Esophagus muscularis mucosa (tissue), 4 donors: Measurements from ENCODE around the gene PPP1R3F. TPM values are rescaled to one million over a fixed set of nuclear protein-coding genes. Genes with fewer than 3 reads are reported as not detected.
A peak's percentile ranks its signal among the peaks of the same experiment; 100 is the strongest.
"Not testable (repeated sequence)": the region's sequence is repeated elsewhere in the genome, so short reads cannot be mapped to it uniquely, and the experiment has no call there.

Experiments
- DNase-seq: peaks from one replicate; pipeline ENCODE4 v3.0.0-alpha.2; 2017; ENCODE audit errors: extremely low spot score
- H3K27ac ChIP-seq, 4 donors: fragments of 200-600 bp; sonication (generic); replicated peaks in 1 of 4; 1 replicate in 3 of 4; 2 replicates in 1 of 4; pipeline ENCODE4 v1.5.1; 2016 to 2019; ENCODE audit warnings: mild to moderate bottlenecking in 1 of 4
- H3K27me3 ChIP-seq, 4 donors: fragments of 200-600 bp; sonication (generic); one replicate each; pipeline versions ENCODE4 v1.5.1 to v1.6.0; 2016 to 2019
- H3K36me3 ChIP-seq, 4 donors: fragments of 200-600 bp; sonication (generic); one replicate each; pipeline ENCODE4 v1.5.1; 2016 to 2019
- H3K4me1 ChIP-seq, 4 donors: fragments of 200-600 bp; sonication (generic); one replicate each; pipeline ENCODE4 v1.5.1; 2016 to 2019
- H3K4me3 ChIP-seq, 4 donors: fragments of 200-600 bp; sonication (generic); 1 replicate in 2 of 4; 2 replicates in 2 of 4; pipeline ENCODE4 v1.5.1; 2016 to 2019; ENCODE audit warnings: mild to moderate bottlenecking in 4 of 4, moderate library complexity in 1 of 4
- H3K9me3 ChIP-seq, 4 donors: fragments of 200-600 bp; sonication (generic); 1 replicate in 3 of 4; 2 replicates in 1 of 4; pipeline ENCODE4 v1.5.1; 2016 to 2019
- EP300 ChIP-seq: sonication (generic); formaldehyde crosslinking; IDR thresholded peaks from one replicate; pipeline ENCODE4 v1.6.1; 2017; ENCODE audit warnings: antibody characterized with exemption
- POLR2A ChIP-seq: fragments of 450-650 bp; IDR thresholded peaks from one replicate; pipeline ENCODE4 v1.6.1; 2017; ENCODE audit warnings: antibody characterized with exemption, moderate library complexity, mild to moderate bottlenecking, low read depth
- POLR2AphosphoS5 ChIP-seq, 2 donors: sonication (generic); formaldehyde crosslinking; IDR thresholded peaks; one replicate each; pipeline ENCODE4 v1.6.1; 2017; ENCODE audit warnings: antibody characterized with exemption in 2 of 2
- WGBS: methylation state at CpG from one replicate; pipeline ENCODE4 v1.1.5; 2018; 5-methylcytosine and 5-hydroxymethylcytosine counted together
- intact Hi-C: fragments of 100-400 bp; cut with DNase I; formaldehyde crosslinking; loops from one replicate; pipeline ENCODE4 v1.15.1; 2023
- total RNA-seq, 4 donors: library from RNA; depleted of rRNA; stranded (reverse); fragments of >200 nt; gene quantifications; one replicate each; pipeline versions ENCODE4 v1.1.0 to v1.2.1, GENCODE V29; 2016
- TF ChIP-seq, protein P1 (sequence below), 3 experiments: fragments of 200-600 bp in 2 of 3; fragments of 450-650 bp in 1 of 3; sonication (generic) in 2 of 3; IDR thresholded peaks; one replicate each; pipeline ENCODE4 v1.5.1; 2017 to 2019; ENCODE audit warnings: antibody characterized with exemption in 3 of 3, mild to moderate bottlenecking in 2 of 3, moderate library complexity in 1 of 3

Gene PPP1R3F
- total RNA-seq, 4 donors from 2014 or later: 13.8 to 27.0 (median 16.4) TPM

DNA sequence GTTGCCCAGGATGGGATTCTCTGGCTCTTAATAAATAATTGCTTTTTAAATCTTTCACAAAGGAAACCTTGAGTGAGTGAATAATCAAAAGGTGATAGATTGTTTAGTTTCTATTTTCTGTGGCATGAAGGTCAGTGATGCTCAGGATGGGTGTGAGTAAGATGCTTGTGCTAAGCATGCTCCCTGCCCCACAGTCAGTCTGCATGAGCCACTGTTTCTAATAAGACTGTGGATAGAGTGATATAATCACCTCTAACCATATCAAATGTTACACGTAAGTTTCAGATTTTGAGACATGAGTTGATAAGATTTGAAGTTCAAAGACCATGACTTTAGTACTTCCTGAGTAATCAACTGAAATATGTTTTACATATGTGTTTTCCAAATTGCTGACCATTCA, 31.1 kb downstream of the PPP1R3F start:
- TF ChIP-seq, protein P1, sequence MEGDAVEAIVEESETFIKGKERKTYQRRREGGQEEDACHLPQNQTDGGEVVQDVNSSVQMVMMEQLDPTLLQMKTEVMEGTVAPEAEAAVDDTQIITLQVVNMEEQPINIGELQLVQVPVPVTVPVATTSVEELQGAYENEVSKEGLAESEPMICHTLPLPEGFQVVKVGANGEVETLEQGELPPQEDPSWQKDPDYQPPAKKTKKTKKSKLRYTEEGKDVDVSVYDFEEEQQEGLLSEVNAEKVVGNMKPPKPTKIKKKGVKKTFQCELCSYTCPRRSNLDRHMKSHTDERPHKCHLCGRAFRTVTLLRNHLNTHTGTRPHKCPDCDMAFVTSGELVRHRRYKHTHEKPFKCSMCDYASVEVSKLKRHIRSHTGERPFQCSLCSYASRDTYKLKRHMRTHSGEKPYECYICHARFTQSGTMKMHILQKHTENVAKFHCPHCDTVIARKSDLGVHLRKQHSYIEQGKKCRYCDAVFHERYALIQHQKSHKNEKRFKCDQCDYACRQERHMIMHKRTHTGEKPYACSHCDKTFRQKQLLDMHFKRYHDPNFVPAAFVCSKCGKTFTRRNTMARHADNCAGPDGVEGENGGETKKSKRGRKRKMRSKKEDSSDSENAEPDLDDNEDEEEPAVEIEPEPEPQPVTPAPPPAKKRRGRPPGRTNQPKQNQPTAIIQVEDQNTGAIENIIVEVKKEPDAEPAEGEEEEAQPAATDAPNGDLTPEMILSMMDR (IDR thresholded peaks at IDR 0.05): no peak
- TF ChIP-seq POLR2AphosphoS5 (IDR thresholded peaks at IDR 0.05) (no peak), POLR2A (no peak), EP300 (no peak)
- DNase-seq: no peak
- no peak overlapping the region for H3K4me3 ChIP-seq
- WGBS: 72% methylated on average over 1 of the region's 1 CpG
- no peaks in the 10 kb centered on the region for H3K4me1 ChIP-seq
- intact Hi-C loops: no loop called here
- H3K27me3 ChIP-seq: peaks cover 0 to 3% (median 0%) of the 10 kb centered on the region in 4 donors
- H3K36me3 ChIP-seq: no peaks in the 10 kb centered on the region
- H3K9me3 ChIP-seq: no peaks in the 10 kb centered on the region
- H3K27ac ChIP-seq: no peak overlapping the region

- whole genome bisulfite sequencing: 89% methylated on average over 15 of the region's 15 CpGs
- H3K27me3 ChIP-seq: no peaks in the 10 kb centered on the region
- no peak within 1 kb of the TSS for H3K27ac ChIP-seq
- H3K4me1 ChIP-seq: no peaks in the 10 kb centered on the region
- H3K4me3 ChIP-seq: no peak within 1 kb of the TSS
- H3K9me3 ChIP-seq: no peaks in the 10 kb centered on the region
- TF ChIP-seq POLR2AphosphoS5 (IDR thresholded peaks at IDR 0.05): no peak
- no peak for TF ChIP-seq POLR2A
- TF ChIP-seq, protein P1 (IDR thresholded peaks at IDR 0.05): no peak
- no peak for TF ChIP-seq EP300
- no peak for DNase-seq
- intact Hi-C loops: no loop called here
- H3K36me3 ChIP-seq: no peaks in the 10 kb centered on the region
Observed at GRCh38 chrX:49303346-49303745, 33.8 kb downstream of the PPP1R3F start, which contains the start of gene GAGE10. TSS of gene GAGE10 (plus strand) at chrX:49303646. CDS start at chrX:49304860, 1,214 bp downstream.

DNA sequence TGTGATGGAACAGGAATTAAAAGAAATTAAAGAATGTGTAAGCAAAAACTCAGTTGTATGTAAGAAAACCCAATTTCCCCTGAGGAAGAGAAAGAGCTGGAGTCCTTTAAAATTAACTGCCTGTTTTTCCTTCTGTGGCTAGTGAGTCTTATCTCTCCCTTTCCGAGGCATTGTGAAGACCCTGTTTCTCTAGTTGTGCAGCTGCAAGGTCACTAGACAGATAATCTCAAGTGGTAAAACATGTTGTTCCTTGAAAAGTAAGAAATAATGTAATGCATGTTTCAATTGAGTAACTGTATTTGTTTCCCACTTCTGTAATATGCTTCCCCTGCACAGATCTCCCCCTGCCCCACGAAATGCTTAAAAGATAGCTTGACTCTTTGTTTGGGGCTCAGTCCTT, 38.2 kb downstream of the PPP1R3F start:
- 64% methylated on average over 2 of the region's 2 CpGs for WGBS
- intact Hi-C loops, H3K4me3 ChIP-seq, DNase-seq, H3K36me3 ChIP-seq, H3K9me3 ChIP-seq, H3K27ac ChIP-seq, H3K27me3 ChIP-seq: not testable (repeated sequence)
- peaks cover 8 to 21% (median 10%) of the 10 kb centered on the region in 4 donors for H3K4me1 ChIP-seq

- no peaks in the 10 kb centered on the region for H3K36me3 ChIP-seq
- 54% methylated on average over 15 of the region's 15 CpGs for WGBS
- H3K27ac ChIP-seq: peak overlapping the region; percentile 60 to 75 (median 66)
- intact Hi-C loops: no loop called here
- no peaks in the 10 kb centered on the region for H3K9me3 ChIP-seq
- peak overlapping the region; percentile 42 to 50 (median 45) for H3K4me3 ChIP-seq
- no peak for DNase-seq
- TF ChIP-seq POLR2AphosphoS5 (IDR thresholded peaks at IDR 0.05) (no peak), EP300 (no peak), POLR2A (no peak)
- TF ChIP-seq, protein P1 (IDR thresholded peaks at IDR 0.05): no peak
- peaks cover 8 to 21% (median 10%) of the 10 kb centered on the region in 4 donors for H3K4me1 ChIP-seq
- no peaks in the 10 kb centered on the region for H3K27me3 ChIP-seq
Observed at GRCh38 chrX:49308604-49309269, 39.1 kb downstream of the PPP1R3F start.

- no peaks in the 10 kb centered on the region for H3K9me3 ChIP-seq
- DNase-seq: no peak
- intact Hi-C loops: no loop called here
Observed at GRCh38 chrX:49309401-49309981, 39.9 kb downstream of the PPP1R3F start.

More at GRCh38 chrX:49309401-49309981, 39.9 kb downstream of the PPP1R3F start:
- peak overlapping the region; percentile 42 to 50 (median 45) for H3K4me3 ChIP-seq
- H3K4me1 ChIP-seq: peaks cover 8 to 21% (median 10%) of the 10 kb centered on the region in 4 donors
- 34% methylated on average over 8 of the region's 8 CpGs for WGBS
- TF ChIP-seq EP300: no peak
- no peaks in the 10 kb centered on the region for H3K27me3 ChIP-seq
- H3K36me3 ChIP-seq: no peaks in the 10 kb centered on the region
- peak overlapping the region; percentile 60 to 75 (median 66) for H3K27ac ChIP-seq
